Hepatocyte (in vitro differentiated cells): ENCODE results near the gene MARK3. TPM values are rescaled to one million over a fixed set of nuclear protein-coding genes. Genes with fewer than 3 reads are reported as not detected.

Source experiments
- DNase-seq: peaks from one replicate; pipeline ENCODE4 v3.0.0-alpha.2; 2016; ENCODE audit warnings: low spot score
- H2AFZ ChIP-seq: fragments of 200-600 bp; sonication (generic); 2 replicates; pipeline ENCODE4 v1.6.0; 2016; ENCODE audit warnings: antibody characterized with exemption, mild to moderate bottlenecking
- H3K27ac ChIP-seq: fragments of 200-600 bp; sonication (generic); 2 replicates; pipeline ENCODE4 v1.5.1; 2016; ENCODE audit warnings: mild to moderate bottlenecking
- H3K27me3 ChIP-seq: fragments of 200-600 bp; sonication (generic); 2 replicates; pipeline ENCODE4 v1.6.1; 2016
- H3K36me3 ChIP-seq: fragments of 200-600 bp; sonication (generic); replicated peaks from 2 replicates; pipeline ENCODE4 v1.5.1; 2016; ENCODE audit warnings: low read depth; ENCODE audit not compliant: insufficient read depth
- H3K4me1 ChIP-seq: fragments of 200-600 bp; sonication (generic); 2 replicates; pipeline ENCODE4 v1.5.1; 2016; ENCODE audit warnings: mild to moderate bottlenecking, moderate library complexity; ENCODE audit not compliant: insufficient read depth
- H3K4me2 ChIP-seq: fragments of 200-600 bp; sonication (generic); 2 replicates; pipeline ENCODE4 v1.6.0; 2016
- H3K4me3 ChIP-seq: fragments of 200-600 bp; sonication (generic); 2 replicates; pipeline ENCODE4 v1.5.1; 2016; ENCODE audit warnings: mild to moderate bottlenecking
- H3K79me2 ChIP-seq: fragments of 200-600 bp; sonication (generic); 2 replicates; pipeline ENCODE4 v1.6.0; 2017; ENCODE audit warnings: mild to moderate bottlenecking
- H3K9me2 ChIP-seq: fragments of 200-600 bp; sonication (generic); replicated peaks from 2 replicates; pipeline ENCODE4 v1.6.0; 2017; ENCODE audit warnings: mild to moderate bottlenecking; ENCODE audit not compliant: insufficient read depth
- H3K9me3 ChIP-seq: fragments of 200-600 bp; sonication (generic); 2 replicates; pipeline ENCODE4 v1.5.1; 2016; ENCODE audit warnings: low read depth, mild to moderate bottlenecking
- H4K20me1 ChIP-seq: fragments of 200-600 bp; sonication (generic); 2 replicates; pipeline ENCODE4 v1.6.0; 2016; ENCODE audit warnings: mild to moderate bottlenecking; ENCODE audit not compliant: insufficient read depth, poor library complexity, severe bottlenecking
- CTCF ChIP-seq: fragments of 200-600 bp; sonication (generic); IDR thresholded peaks from 2 replicates; pipeline ENCODE4 v1.5.1; 2016; ENCODE audit warnings: antibody characterized with exemption, mild to moderate bottlenecking; ENCODE audit not compliant: poor library complexity
- EZH2 ChIP-seq: fragments of 200-600 bp; sonication (generic); IDR thresholded peaks from 2 replicates; pipeline ENCODE4 v1.6.1; 2016; ENCODE audit warnings: antibody characterized with exemption, mild to moderate bottlenecking, borderline replicate concordance
- EZH2phosphoT487 ChIP-seq: fragments of 200-600 bp; sonication (generic); IDR thresholded peaks from one replicate; pipeline ENCODE4 v1.6.1; 2018; ENCODE audit warnings: antibody characterized with exemption, mild to moderate bottlenecking, low read depth, moderate library complexity; ENCODE audit not compliant: unreplicated experiment, severe bottlenecking
- WGBS: methylation state at CpG from one replicate; pipeline ENCODE4 v1.1.6; 2016; ENCODE audit warnings: low lambda C conversion rate; ENCODE audit errors: missing lambda C conversion rate; 5-methylcytosine and 5-hydroxymethylcytosine counted together
- polyA plus RNA-seq: library from polyadenylated mRNA; unstranded; fragments of >200 nt; fragmentation: Nextera tagmentation; extraction: Ambion mirVana; gene quantifications from 2 replicates; pipeline ENCODE4 v1.2.1, GENCODE V29; 2016
- total RNA-seq: library from RNA; depleted of rRNA; stranded (reverse); fragments of >200 nt; gene quantifications from 2 replicates; pipeline ENCODE4 v1.2.3, GENCODE V29; 2014

MARK3 gene
- total and polyA plus RNA-seq, 2 experiments from 2014 or later: 56.3 to 71.7 TPM

- H3K27ac ChIP-seq: no peak overlapping the region
- H3K9me2 ChIP-seq: no peaks in the 10 kb centered on the region
- TF ChIP-seq EZH2 (no peak), CTCF (no peak), EZH2phosphoT487 (no peak)
- no peak overlapping the region for H3K4me2 ChIP-seq
- H3K27me3 ChIP-seq: no peaks in the 10 kb centered on the region
- no peak for DNase-seq
- no peaks in the 10 kb centered on the region for H3K9me3 ChIP-seq
- no peaks in the 10 kb centered on the region for H4K20me1 ChIP-seq
- H2AFZ ChIP-seq: no peak overlapping the region
- H3K79me2 ChIP-seq: peaks cover 87% of the 10 kb centered on the region
- H3K4me1 ChIP-seq: no peaks in the 10 kb centered on the region
- H3K36me3 ChIP-seq: no peaks in the 10 kb centered on the region
- 87% methylated on average over 3 of the region's 3 CpGs for WGBS
- H3K4me3 ChIP-seq: no peak overlapping the region
These were observed 43.7 kb downstream of the MARK3 start for GRCh38 chr14:103428723-103429556.

GRCh38 chr14:103430358-103430757, 45.1 kb downstream of the MARK3 start:
- H3K9me3 ChIP-seq: no peaks in the 10 kb centered on the region
- H3K4me2 ChIP-seq: no peak overlapping the region
- TF ChIP-seq EZH2phosphoT487 (no peak), EZH2 (no peak), CTCF (no peak)
- no peak overlapping the region for H2AFZ ChIP-seq
- H4K20me1 ChIP-seq: no peaks in the 10 kb centered on the region
- peaks cover 85% of the 10 kb centered on the region for H3K79me2 ChIP-seq
- H3K27me3 ChIP-seq: no peaks in the 10 kb centered on the region
- H3K9me2 ChIP-seq: no peaks in the 10 kb centered on the region
- 96% methylated on average over 3 of the region's 3 CpGs for WGBS
- no peaks in the 10 kb centered on the region for H3K36me3 ChIP-seq
- no peaks in the 10 kb centered on the region for H3K4me1 ChIP-seq
- no peak overlapping the region for H3K27ac ChIP-seq
- no peak for DNase-seq
- no peak overlapping the region for H3K4me3 ChIP-seq

- no peak for TF ChIP-seq CTCF
- TF ChIP-seq EZH2: no peak
- TF ChIP-seq EZH2phosphoT487: no peak
- 84% methylated on average over 4 of the region's 4 CpGs for WGBS
- H2AFZ ChIP-seq: no peak overlapping the region
- H4K20me1 ChIP-seq: peaks cover 6% of the 10 kb centered on the region
- H3K9me3 ChIP-seq: no peaks in the 10 kb centered on the region
- no peaks in the 10 kb centered on the region for H3K9me2 ChIP-seq
- H3K27ac ChIP-seq: no peak overlapping the region
- H3K4me1 ChIP-seq: no peaks in the 10 kb centered on the region
- H3K79me2 ChIP-seq: peaks cover 87% of the 10 kb centered on the region
- H3K36me3 ChIP-seq: no peaks in the 10 kb centered on the region
- H3K27me3 ChIP-seq: no peaks in the 10 kb centered on the region
- H3K4me2 ChIP-seq: no peak overlapping the region
- H3K4me3 ChIP-seq: no peak overlapping the region
- DNase-seq: no peak
These were observed 47.4 kb downstream of the MARK3 start for GRCh38 chr14:103432627-103433026.
